SH-SY5Y (cell line): ENCODE measurements around the gene GSTCD.

Experiments used
- GATA2 ChIP-seq: IDR thresholded peaks from 2 replicates; pipeline ENCODE4 v1.6.1; 2011; ENCODE audit warnings: mild to moderate bottlenecking, low read depth, low read length
- GATA3 ChIP-seq: IDR thresholded peaks from 2 replicates; pipeline ENCODE4 v1.6.1; 2011; ENCODE audit warnings: low read depth, mild to moderate bottlenecking, low read length, moderate library complexity

DNA sequence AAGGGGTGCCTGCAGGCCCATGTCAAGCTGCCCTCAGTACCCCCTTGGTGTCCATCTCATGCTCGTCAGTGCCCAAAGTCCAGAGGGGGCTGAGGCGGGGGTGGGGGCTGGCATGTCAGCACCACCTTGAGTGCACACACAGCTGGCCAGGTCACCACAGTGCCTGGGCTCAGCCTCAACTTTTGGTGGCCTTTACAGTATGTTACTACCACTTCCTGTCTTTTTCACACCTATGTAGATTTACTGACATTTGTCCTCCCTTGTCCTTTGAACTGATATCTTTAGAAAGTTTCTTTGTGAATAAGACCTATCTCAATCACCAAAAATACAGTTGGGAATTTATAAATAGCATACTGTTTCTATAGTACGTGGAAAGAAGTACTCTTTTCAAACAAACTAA lies 128.0 kb downstream of the GSTCD start:
- no peak for TF ChIP-seq GATA2
- no peak for TF ChIP-seq GATA3
